OCI-LY1 (cell line): ENCODE measurements around the gene CPLANE2.

ENCODE experiments used
- H2AFZ ChIP-seq: fragments of 200-600 bp; sonication (generic), shearing (Covaris generic); 2 replicates; pipeline ENCODE4 v1.6.0; 2014; ENCODE audit warnings: antibody characterized with exemption, mild to moderate bottlenecking, low read length
- H3F3A ChIP-seq: fragments of 200-600 bp; sonication (generic), shearing (Covaris generic); 2 replicates; pipeline ENCODE4 v1.6.0; 2014; ENCODE audit warnings: mild to moderate bottlenecking, antibody characterized with exemption, low read length, moderate library complexity; ENCODE audit not compliant: insufficient read depth
- H3K27ac ChIP-seq: fragments of 200-600 bp; sonication (generic); 2 replicates; pipeline ENCODE4 v1.5.1; 2014; ENCODE audit warnings: low read length, mixed run types, mild to moderate bottlenecking, low read depth; ENCODE audit not compliant: poor library complexity, severe bottlenecking
- H3K27me3 ChIP-seq: fragments of 200-600 bp; sonication (generic); 2 replicates; pipeline ENCODE4 v1.6.0; 2014; ENCODE audit warnings: antibody characterized with exemption, mild to moderate bottlenecking, low read length, moderate library complexity; ENCODE audit not compliant: insufficient read depth
- H3K36me3 ChIP-seq: fragments of 200-600 bp; sonication (generic); 2 replicates; pipeline ENCODE4 v1.6.1; 2014; ENCODE audit warnings: mild to moderate bottlenecking, antibody characterized with exemption, low read length, moderate library complexity, mixed read lengths; ENCODE audit not compliant: insufficient read depth
- H3K4me1 ChIP-seq: fragments of 200-600 bp; sonication (generic); 2 replicates; pipeline ENCODE4 v1.5.1; 2014; ENCODE audit warnings: mild to moderate bottlenecking, low read length, moderate library complexity; ENCODE audit not compliant: insufficient read depth, severe bottlenecking
- H3K4me2 ChIP-seq: fragments of 200-600 bp; sonication (generic), shearing (Covaris generic); 2 replicates; pipeline ENCODE4 v1.6.1; 2014; ENCODE audit warnings: low read length
- H3K4me3 ChIP-seq: fragments of 200-600 bp; sonication (generic); 2 replicates; pipeline ENCODE4 v1.5.1; 2014; ENCODE audit warnings: low read length, low read depth, mild to moderate bottlenecking, mixed read lengths; ENCODE audit not compliant: poor library complexity, severe bottlenecking
- H3K79me2 ChIP-seq: fragments of 200-600 bp; shearing (Covaris generic); 2 replicates; pipeline ENCODE4 v1.6.1; 2016; ENCODE audit warnings: mixed run types, low read length, mixed read lengths; ENCODE audit not compliant: insufficient read depth
- H3K9ac ChIP-seq: fragments of 200-600 bp; sonication (generic), shearing (Covaris generic); 2 replicates; pipeline ENCODE4 v1.6.1; 2014; ENCODE audit warnings: mild to moderate bottlenecking, low read length, mixed read lengths
- H3K9me2 ChIP-seq: fragments of 200-600 bp; sonication (generic), shearing (Covaris generic); 2 replicates; pipeline ENCODE4 v1.6.1; 2014; ENCODE audit warnings: low read depth, mild to moderate bottlenecking, low read length, mixed read lengths
- H3K9me3 ChIP-seq: fragments of 200-600 bp; shearing (Covaris generic); 2 replicates; pipeline ENCODE4 v1.6.1; 2014; ENCODE audit warnings: low read length, mixed read lengths
- H4K20me1 ChIP-seq: fragments of 200-600 bp; sonication (generic), shearing (Covaris generic); 2 replicates; pipeline ENCODE4 v1.6.0; 2016; ENCODE audit warnings: mild to moderate bottlenecking, low read length; ENCODE audit not compliant: insufficient read depth
- CTCF ChIP-seq: fragments of 200-600 bp; sonication (generic), shearing (Covaris generic); IDR thresholded peaks from 2 replicates; pipeline ENCODE4 v1.5.1; 2017; ENCODE audit warnings: mild to moderate bottlenecking, antibody characterized with exemption, low read length, moderate library complexity, mixed read lengths
- EZH2 ChIP-seq: fragments of 200-600 bp; sonication (generic), shearing (Covaris generic); IDR thresholded peaks from 2 replicates; pipeline ENCODE4 v1.8.0; 2017; ENCODE audit warnings: borderline replicate concordance, mixed run types, mild to moderate bottlenecking, antibody characterized with exemption, low read length, moderate library complexity, mixed read lengths

Gene CPLANE2

GRCh38 chr1:16279186-16279585, 42.2 kb upstream of the CPLANE2 start:
- H4K20me1 ChIP-seq: no peaks in the 10 kb centered on the region

GRCh38 chr1:16276302-16277030, 39.5 kb upstream of the CPLANE2 start:
- no peak for TF ChIP-seq EZH2
- TF ChIP-seq CTCF: no peak
- Histone ChIP-seq H3F3A (no peaks in the 10 kb centered on the region), H3K9me2 (no peaks in the 10 kb centered on the region)

More at GRCh38 chr1:16279186-16279585, 42.2 kb upstream of the CPLANE2 start:
- Histone ChIP-seq H3K79me2 (no peaks in the 10 kb centered on the region), H3F3A (no peaks in the 10 kb centered on the region), H3K9me3 (no peaks in the 10 kb centered on the region), H3K27ac (no peak overlapping the region), H3K4me3 (no peak overlapping the region), H3K27me3 (no peaks in the 10 kb centered on the region), H3K9ac (no peak overlapping the region), H2AFZ (no peak overlapping the region), H3K9me2 (no peaks in the 10 kb centered on the region), H3K4me2 (no peak overlapping the region), H3K4me1 (no peaks in the 10 kb centered on the region), H3K36me3 (peaks cover 10% of the 10 kb centered on the region; the same call in 1 of the 2 replicates)
- TF ChIP-seq EZH2: no peak
- no peak for TF ChIP-seq CTCF

GRCh38 chr1:16275591-16275990, 38.6 kb upstream of the CPLANE2 start:
- Histone ChIP-seq H3K9me2 (no peaks in the 10 kb centered on the region), H3F3A (no peaks in the 10 kb centered on the region), H3K4me3 (no peak overlapping the region), H3K9ac (no peak overlapping the region), H3K9me3 (no peaks in the 10 kb centered on the region), H3K36me3 (peaks cover 8% of the 10 kb centered on the region; the same call in 1 of the 2 replicates), H3K27ac (no peak overlapping the region), H3K27me3 (no peaks in the 10 kb centered on the region), H4K20me1 (no peaks in the 10 kb centered on the region), H3K4me2 (no peak overlapping the region), H3K79me2 (no peaks in the 10 kb centered on the region), H3K4me1 (no peaks in the 10 kb centered on the region), H2AFZ (no peak overlapping the region)
- TF ChIP-seq EZH2 (no peak), CTCF (no peak)

More at GRCh38 chr1:16276302-16277030, 39.5 kb upstream of the CPLANE2 start:
- Histone ChIP-seq H3K4me1 (no peaks in the 10 kb centered on the region), H3K79me2 (no peaks in the 10 kb centered on the region), H3K4me2 (no peak overlapping the region), H3K9ac (no peak overlapping the region), H2AFZ (no peak overlapping the region), H3K27me3 (no peaks in the 10 kb centered on the region), H3K27ac (no peak overlapping the region), H3K4me3 (no peak overlapping the region), H3K36me3 (peaks cover 10% of the 10 kb centered on the region; the same call in 1 of the 2 replicates), H3K9me3 (no peaks in the 10 kb centered on the region), H4K20me1 (no peaks in the 10 kb centered on the region)
